Liver (tissue), 3 donors: ENCODE data around the gene GON4L.

ENCODE experiments used
- CTCF ChIP-seq: fragments of 150-350 bp; IDR thresholded peaks from 2 replicates; pipeline ENCODE4 v1.5.1; 2017; ENCODE audit warnings: improper control_type of control experiment, low read depth, low read length; ENCODE audit not compliant: missing input control
- FOXA1 ChIP-seq: IDR thresholded peaks from 2 replicates; pipeline ENCODE4 v1.6.1; 2016; ENCODE audit warnings: antibody characterized with exemption
- GABPA ChIP-seq, 2 donors: IDR thresholded peaks in 1 of 2; conservative IDR thresholded peaks in 1 of 2; 2 replicates each; pipeline ENCODE4 v1.6.1; 2016; ENCODE audit warnings: antibody characterized with exemption in 2 of 2, mild to moderate bottlenecking in 1 of 2, moderate library complexity in 1 of 2
- JUND ChIP-seq, 2 donors: IDR thresholded peaks; 2 replicates each; pipeline ENCODE4 v1.6.1; 2016; ENCODE audit warnings: antibody characterized with exemption in 2 of 2
- MAX ChIP-seq: IDR thresholded peaks from 2 replicates; pipeline ENCODE4 v1.6.1; 2016; ENCODE audit warnings: antibody characterized with exemption
- RAD21 ChIP-seq, 2 donors: IDR thresholded peaks; 2 replicates each; pipeline ENCODE4 v1.6.1; 2016; ENCODE audit warnings: antibody characterized with exemption in 2 of 2, mild to moderate bottlenecking in 2 of 2
- YY1 ChIP-seq: IDR thresholded peaks from 2 replicates; pipeline ENCODE4 v1.6.1; 2016; ENCODE audit warnings: antibody characterized with exemption, mild to moderate bottlenecking
- TF ChIP-seq, protein P1 (sequence below): IDR thresholded peaks from 2 replicates; pipeline ENCODE4 v1.6.1; 2016; ENCODE audit warnings: antibody characterized with exemption
- TF ChIP-seq, protein P2 (sequence below): IDR thresholded peaks from 2 replicates; pipeline ENCODE4 v1.6.1; 2016; ENCODE audit warnings: antibody characterized with exemption
- donor health status: healthy.
- donor health status: healthy.

DNA sequence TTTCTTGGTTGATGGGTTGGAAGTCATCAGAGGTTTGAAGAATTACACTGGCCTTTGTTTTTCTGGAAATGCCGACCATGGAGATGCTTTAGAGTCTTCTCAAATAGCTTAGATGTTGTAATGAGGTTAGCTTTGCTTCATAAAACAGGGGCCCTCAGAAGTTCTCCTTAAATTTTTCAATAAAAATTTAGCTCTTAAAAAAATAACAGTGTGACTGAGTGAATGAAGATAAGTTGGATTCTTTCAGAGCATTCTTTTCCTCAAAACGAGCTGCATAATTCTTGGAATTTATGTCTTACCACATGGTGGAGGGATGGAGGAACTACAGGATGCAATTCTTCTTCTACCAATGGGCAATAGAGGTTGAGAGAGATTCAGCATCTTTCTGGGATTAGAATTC, 25.8 kb upstream of the GON4L start:
- TF ChIP-seq, protein P1, sequence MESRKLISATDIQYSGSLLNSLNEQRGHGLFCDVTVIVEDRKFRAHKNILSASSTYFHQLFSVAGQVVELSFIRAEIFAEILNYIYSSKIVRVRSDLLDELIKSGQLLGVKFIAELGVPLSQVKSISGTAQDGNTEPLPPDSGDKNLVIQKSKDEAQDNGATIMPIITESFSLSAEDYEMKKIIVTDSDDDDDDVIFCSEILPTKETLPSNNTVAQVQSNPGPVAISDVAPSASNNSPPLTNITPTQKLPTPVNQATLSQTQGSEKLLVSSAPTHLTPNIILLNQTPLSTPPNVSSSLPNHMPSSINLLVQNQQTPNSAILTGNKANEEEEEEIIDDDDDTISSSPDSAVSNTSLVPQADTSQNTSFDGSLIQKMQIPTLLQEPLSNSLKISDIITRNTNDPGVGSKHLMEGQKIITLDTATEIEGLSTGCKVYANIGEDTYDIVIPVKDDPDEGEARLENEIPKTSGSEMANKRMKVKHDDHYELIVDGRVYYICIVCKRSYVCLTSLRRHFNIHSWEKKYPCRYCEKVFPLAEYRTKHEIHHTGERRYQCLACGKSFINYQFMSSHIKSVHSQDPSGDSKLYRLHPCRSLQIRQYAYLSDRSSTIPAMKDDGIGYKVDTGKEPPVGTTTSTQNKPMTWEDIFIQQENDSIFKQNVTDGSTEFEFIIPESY, result no peak
- TF ChIP-seq CTCF (no peak), RAD21 (IDR thresholded peaks at IDR 0.05) (no peak), YY1 (no peak), MAX (no peak), FOXA1 (no peak), GABPA (IDR thresholded peaks at IDR 0.05 in 1 of 2, conservative IDR thresholded peaks at IDR 0.05 in 1 of 2) (no peak), JUND (IDR thresholded peaks at IDR 0.05) (no peak)
- TF ChIP-seq, protein P2, sequence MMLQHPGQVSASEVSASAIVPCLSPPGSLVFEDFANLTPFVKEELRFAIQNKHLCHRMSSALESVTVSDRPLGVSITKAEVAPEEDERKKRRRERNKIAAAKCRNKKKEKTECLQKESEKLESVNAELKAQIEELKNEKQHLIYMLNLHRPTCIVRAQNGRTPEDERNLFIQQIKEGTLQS, result no peak
